Keratinocyte (primary cell): ENCODE results near the gene CD164L2. TPM values are rescaled to one million over a fixed set of nuclear protein-coding genes. Genes with fewer than 3 reads are reported as not detected.

Experiments used
- DNase-seq: peaks from one replicate; pipeline ENCODE4 v3.0.0-alpha.2; 2011; ENCODE audit warnings: low read depth, missing footprints, low spot score
- FAIRE-seq: peaks from 2 replicates; lab custom pipeline; 2011; peaks lifted over from hg19 to GRCh38; lab: Jason Lieb, UNC
- H2AFZ ChIP-seq: 2 replicates; pipeline ENCODE4 v1.6.0; 2012; ENCODE audit warnings: low read length, control low read depth, inconsistent platforms; ENCODE audit not compliant: control insufficient read depth
- H3K27ac ChIP-seq: 2 replicates; pipeline ENCODE4 v1.5.1; 2011; ENCODE audit warnings: low read length; ENCODE audit not compliant: control insufficient read depth, insufficient read depth
- H3K27me3 ChIP-seq: 3 replicates; pipeline ENCODE4 v1.6.0; 2011; ENCODE audit warnings: low read length; ENCODE audit not compliant: control insufficient read depth, insufficient read depth; ENCODE audit errors: extremely low read depth
- H3K36me3 ChIP-seq, 2 experiments: 2 replicates in 1 of 2; 3 replicates in 1 of 2; pipeline ENCODE4 v1.5.1; 2011; ENCODE audit warnings: low read length in 2 of 2, mild to moderate bottlenecking in 1 of 2; ENCODE audit not compliant: control insufficient read depth in 2 of 2, insufficient read depth in 2 of 2; ENCODE audit errors: extremely low read depth in 1 of 2
- H3K4me1 ChIP-seq: 3 replicates; pipeline ENCODE4 v1.5.1; 2011; ENCODE audit warnings: low read length; ENCODE audit not compliant: control insufficient read depth, insufficient read depth; ENCODE audit errors: extremely low read depth
- H3K4me2 ChIP-seq: 3 replicates; pipeline ENCODE4 v1.6.0; 2011; ENCODE audit warnings: low read depth, low read length; ENCODE audit not compliant: control insufficient read depth, insufficient read depth; ENCODE audit errors: extremely low read depth
- H3K4me3 ChIP-seq, 3 experiments: fragments of 200-600 bp in 1 of 3; sonication (generic) in 1 of 3; 2 replicates in 2 of 3; 3 replicates in 1 of 3; pipeline ENCODE4 v1.5.1; 2011 to 2016; ENCODE audit warnings: low read length in 3 of 3, mild to moderate bottlenecking in 3 of 3, control low read depth in 2 of 3, inconsistent platforms in 1 of 3, low read depth in 1 of 3, mixed read lengths in 1 of 3, mixed run types in 1 of 3, moderate library complexity in 1 of 3; ENCODE audit not compliant: control insufficient read depth in 2 of 3, insufficient read depth in 2 of 3; ENCODE audit errors: extremely low read depth in 1 of 3
- H3K79me2 ChIP-seq: 2 replicates; pipeline ENCODE4 v1.6.0; 2012; ENCODE audit warnings: low read length; ENCODE audit not compliant: control insufficient read depth, insufficient read depth
- H3K9ac ChIP-seq: 3 replicates; pipeline ENCODE4 v1.6.0; 2011; ENCODE audit warnings: low read length; ENCODE audit not compliant: control insufficient read depth, insufficient read depth; ENCODE audit errors: extremely low read depth
- H3K9me1 ChIP-seq: 3 replicates; pipeline ENCODE4 v1.6.0; 2011; ENCODE audit warnings: low read length; ENCODE audit not compliant: control insufficient read depth, insufficient read depth; ENCODE audit errors: extremely low read depth
- H3K9me3 ChIP-seq: 2 replicates; pipeline ENCODE4 v1.5.1; 2012; ENCODE audit warnings: low read depth, low read length; ENCODE audit not compliant: control insufficient read depth
- H4K20me1 ChIP-seq: 3 replicates; pipeline ENCODE4 v1.6.0; 2011; ENCODE audit warnings: low read length; ENCODE audit not compliant: control insufficient read depth, insufficient read depth; ENCODE audit errors: extremely low read depth
- CTCF ChIP-seq, 3 experiments: IDR thresholded peaks in 1 of 3; conservative IDR thresholded peaks in 1 of 3; optimal IDR thresholded peaks in 1 of 3; 2 replicates in 2 of 3; 3 replicates in 1 of 3; pipeline versions ENCODE3 to v1.5.1; 2011; ENCODE audit warnings: low read length in 3 of 3, mild to moderate bottlenecking in 3 of 3, moderate library complexity in 2 of 3, control low read depth in 1 of 3, inconsistent platforms in 1 of 3; ENCODE audit not compliant: insufficient read depth in 2 of 3; ENCODE audit errors: extremely low read depth in 1 of 3
- EZH2 ChIP-seq: IDR thresholded peaks from one replicate; pipeline ENCODE4 v1.6.1; 2012; ENCODE audit warnings: inconsistent platforms, mild to moderate bottlenecking, low read length, moderate library complexity
- dilution Hi-C: fragments of 300-500 bp; cut with MboI; formaldehyde crosslinking; loops from one replicate; pipeline ENCODE4 v1.7.0; 2020; ENCODE audit warnings: low sequenced_read_pairs; ENCODE audit not compliant: extremely low pct_ligation_motif_present
- polyA plus RNA-seq, 5 experiments: library from polyadenylated mRNA; depleted of rRNA in 3 of 5; stranded (reverse) in 3 of 5; stranded (forward) in 1 of 5; unstranded in 1 of 5; fragments of >200 nt; gene quantifications; 1 replicate in 1 of 5; 2 replicates in 3 of 5; 3 replicates in 1 of 5; pipeline versions ENCODE4 v1.2.1 to v1.2.3, GENCODE V29; 2011 to 2012; ENCODE audit warnings: missing spikeins in 2 of 5, low read depth in 1 of 5, low replicate concordance in 1 of 5

The CD164L2 gene
- polyA plus RNA-seq, 1 donor (not counting 4 experiments of a cell fraction or from before 2014, with no cell fraction given) = 2.7 TPM

DNA sequence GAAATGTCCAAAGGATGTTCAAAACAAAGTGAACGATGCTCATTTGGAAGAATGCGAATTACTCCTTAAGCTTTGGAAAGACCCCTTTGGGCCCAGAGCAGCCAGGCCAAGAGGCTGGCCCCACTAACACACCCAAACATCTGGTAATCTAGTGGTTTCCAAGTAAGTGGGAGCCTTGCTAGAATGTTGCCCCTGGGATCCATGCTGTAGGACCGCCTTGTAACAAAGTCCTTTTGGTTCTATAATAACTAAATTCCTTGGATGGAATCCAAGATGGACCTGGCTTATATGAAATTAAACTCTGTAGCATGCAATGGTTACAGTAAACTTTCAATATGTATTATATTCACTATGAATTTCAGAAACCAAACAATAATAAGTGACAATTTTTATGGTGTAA, 34.6 kb upstream of the CD164L2 start:
- no peak overlapping the region for H2AFZ ChIP-seq
- H3K4me3 ChIP-seq = no peak overlapping the region
- dilution Hi-C loops = loop anchor here (25.0 kb wide), 1 partner anchor 170 kb away; no protein-coding TSS in a partner anchor
- H3K4me1 ChIP-seq = peaks cover 19% of the 10 kb centered on the region
- H3K9me3 ChIP-seq = no peaks in the 10 kb centered on the region
- FAIRE-seq (no peak), DNase-seq (no peak)
- no peak overlapping the region for H3K27ac ChIP-seq
- H3K9me1 ChIP-seq = no peaks in the 10 kb centered on the region
- peaks cover 7% of the 10 kb centered on the region for H3K79me2 ChIP-seq
- H3K36me3 ChIP-seq = peaks cover 23 to 46% of the 10 kb centered on the region in 2 experiments
- TF ChIP-seq CTCF (optimal IDR thresholded peaks at IDR 0.05 in 1 of 3, IDR thresholded peaks at IDR 0.05 in 1 of 3, conservative IDR thresholded peaks at IDR 0.05 in 1 of 3; ENCODE audit: extremely low read depth in 1 of 3, insufficient read depth in 2 of 3, low read length in 3 of 3) (no peak), EZH2 (no peak)
- H3K9ac ChIP-seq = no peak overlapping the region
- H3K4me2 ChIP-seq = no peak overlapping the region
- H4K20me1 ChIP-seq = no peaks in the 10 kb centered on the region
- no peaks in the 10 kb centered on the region for H3K27me3 ChIP-seq

DNA sequence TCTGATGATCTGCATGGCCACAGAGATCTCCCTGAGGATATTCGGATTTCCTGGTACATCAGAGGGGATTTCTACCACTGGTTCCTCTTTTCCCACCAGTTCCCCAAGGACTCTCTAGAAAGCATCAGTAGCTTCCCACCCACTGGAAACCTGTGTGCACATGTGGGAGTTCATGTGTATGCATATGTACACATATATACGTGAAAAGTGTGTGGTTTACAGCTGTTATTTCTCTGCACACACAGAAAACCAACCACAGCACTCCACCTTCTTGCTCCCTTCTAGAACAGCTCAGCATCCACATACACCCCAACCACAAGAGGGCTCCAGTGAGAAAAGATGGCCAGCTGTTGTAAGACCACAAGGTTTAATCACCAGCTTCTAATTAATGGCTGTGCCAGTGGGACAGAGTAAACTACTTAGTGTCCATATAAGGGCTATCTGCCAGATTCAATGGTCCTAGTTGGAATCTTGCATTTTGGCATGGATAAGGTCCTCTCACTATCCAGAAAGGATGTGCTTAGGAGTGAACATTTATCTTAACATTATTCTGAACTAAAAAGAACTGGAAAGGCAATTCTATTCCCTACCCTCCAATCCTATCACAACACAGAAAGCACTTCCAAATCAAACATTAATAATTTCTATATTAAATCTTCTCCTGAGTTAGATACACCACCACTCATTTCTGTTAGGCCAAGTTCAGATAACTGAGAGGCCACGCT, 33.4 kb upstream of the CD164L2 start:
- peaks cover 7% of the 10 kb centered on the region for H3K79me2 ChIP-seq
- DNase-seq (peak; percentile 61), FAIRE-seq (peak; percentile 49)
- TF ChIP-seq CTCF (optimal IDR thresholded peaks at IDR 0.05 in 1 of 3, IDR thresholded peaks at IDR 0.05 in 1 of 3, conservative IDR thresholded peaks at IDR 0.05 in 1 of 3; ENCODE audit: extremely low read depth in 1 of 3, insufficient read depth in 2 of 3, low read length in 3 of 3) = peak; percentile 72 to 76 (median 74)
- no peak for TF ChIP-seq EZH2
- H3K27me3 ChIP-seq = no peaks in the 10 kb centered on the region
- H3K4me1 ChIP-seq = peaks cover 19% of the 10 kb centered on the region
- dilution Hi-C loops = loop anchor here (25.0 kb wide), 1 partner anchor 171 kb away; no protein-coding TSS in a partner anchor
- no peak overlapping the region for H2AFZ ChIP-seq
- no peak overlapping the region for H3K4me3 ChIP-seq
- no peaks in the 10 kb centered on the region for H3K9me3 ChIP-seq
- no peaks in the 10 kb centered on the region for H3K9me1 ChIP-seq
- no peaks in the 10 kb centered on the region for H4K20me1 ChIP-seq
- no peak overlapping the region for H3K4me2 ChIP-seq
- peaks cover 27 to 56% of the 10 kb centered on the region in 2 experiments for H3K36me3 ChIP-seq
- no peak overlapping the region for H3K9ac ChIP-seq
- H3K27ac ChIP-seq = no peak overlapping the region
